Measurements from ENCODE around the gene AAGAB. TPM values are rescaled to one million over a fixed set of nuclear protein-coding genes. Genes with fewer than 3 reads are reported as not detected.
A peak's percentile ranks its signal among the peaks of the same experiment; 100 is the strongest.

AAGAB gene
- total and polyA plus RNA-seq, 7 experiments from 2014 or later = 19.5 to 47.8 (median 25.7) TPM

GRCh38 chr15:67208396-67208795 is 46.1 kb downstream of the AAGAB start:
- H3K4me3 Mint-ChIP-seq = no peak overlapping the region
- POLR2A ChIA-PET = no interaction called here
- H3K9me3 ChIP-seq (ENCODE audit: control insufficient read depth in 2 of 3, low read length in 3 of 3) = no peaks in the 10 kb centered on the region
- H3K27ac ChIP-seq (ENCODE audit: low read depth, low read length) = no peak overlapping the region
- H3K4me1 Mint-ChIP-seq = peaks cover 0 to 4% (median 0%) of the 10 kb centered on the region in 7 donors
- no peak overlapping the region for H3K27ac Mint-ChIP-seq
- H3K36me3 Mint-ChIP-seq = peaks cover 16 to 48% (median 30%) of the 10 kb centered on the region in 5 donors
- no peaks in the 10 kb centered on the region for H3K27me3 Mint-ChIP-seq
- H3K9me3 Mint-ChIP-seq = no peaks in the 10 kb centered on the region
- H3K36me3 ChIP-seq (ENCODE audit: control insufficient read depth in 2 of 3, insufficient read depth in 3 of 3, low read length in 3 of 3) = peaks cover 0 to 26% (median 9%) of the 10 kb centered on the region in 3 experiments
- H3K4me3 ChIP-seq (ENCODE audit: low read length) = no peak overlapping the region
- no peak for ATAC-seq
- no peak for DNase-seq
- CTCF ChIA-PET = no interaction called here
- H3K27me3 ChIP-seq (ENCODE audit: control insufficient read depth in 2 of 2, insufficient read depth in 2 of 2, low read length in 2 of 2) = no peaks in the 10 kb centered on the region
- intact Hi-C loops (cut with micrococcal nuclease) = no loop called here
- no peaks in the 10 kb centered on the region for H3K4me1 ChIP-seq (ENCODE audit: control insufficient read depth in 2 of 2, insufficient read depth in 2 of 2, low read length in 2 of 2)

- Histone ChIP-seq H3K27me3 (ENCODE audit: control insufficient read depth in 2 of 2, insufficient read depth in 2 of 2, low read length in 2 of 2) (no peaks in the 10 kb centered on the region), H3K4me3 (ENCODE audit: low read length) (no peak overlapping the region), H3K9me3 (ENCODE audit: control insufficient read depth in 2 of 3, low read length in 3 of 3) (no peaks in the 10 kb centered on the region), H3K4me1 (ENCODE audit: control insufficient read depth in 2 of 2, insufficient read depth in 2 of 2, low read length in 2 of 2) (no peaks in the 10 kb centered on the region), H3K36me3 (ENCODE audit: control insufficient read depth in 2 of 3, insufficient read depth in 3 of 3, low read length in 3 of 3) (peaks cover 0 to 33% (median 9%) of the 10 kb centered on the region in 3 experiments), H3K27ac (ENCODE audit: low read depth, low read length) (no peak overlapping the region)
- Mint-ChIP-seq H3K4me3 (no peak overlapping the region), H3K9me3 (no peaks in the 10 kb centered on the region), H3K27me3 (no peaks in the 10 kb centered on the region), H3K4me1 (peaks cover 0 to 4% (median 0%) of the 10 kb centered on the region in 7 donors), H3K36me3 (peaks cover 19 to 52% (median 31%) of the 10 kb centered on the region in 5 donors), H3K27ac (no peak overlapping the region)
- no peak for ATAC-seq
- POLR2A ChIA-PET = no interaction called here
- intact Hi-C loops (cut with micrococcal nuclease) = no loop called here
- CTCF ChIA-PET = no interaction called here
- DNase-seq = no peak
These were observed 46.8 kb downstream of the AAGAB start for GRCh38 chr15:67207555-67208207.

DNA sequence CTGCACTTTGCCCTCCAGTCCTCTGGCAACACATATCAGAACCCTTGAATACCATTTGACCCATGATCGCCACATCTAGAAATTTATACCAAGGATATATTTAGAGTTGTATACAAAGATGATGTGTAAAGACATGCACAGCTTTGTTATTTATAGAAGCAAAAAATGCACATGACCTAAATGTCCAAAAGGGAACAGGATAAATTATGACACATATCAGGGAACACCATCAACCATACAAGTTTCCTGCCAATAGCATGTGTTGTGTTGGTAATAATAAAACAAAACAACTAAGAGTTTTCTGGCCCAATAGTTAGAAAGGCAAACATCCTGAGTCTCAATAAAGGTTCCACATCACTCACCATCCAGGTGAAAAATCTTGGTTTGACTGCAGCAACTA is 51.5 kb downstream of the AAGAB start:
- H3K9me3 Mint-ChIP-seq = no peaks in the 10 kb centered on the region
- ChIA-PET POLR2A (interaction anchor here (0.7 to 0.9 kb wide), 2 partner anchors 18 to 21 kb away, joined by 3 to 4 read pairs; no protein-coding TSS in a partner anchor), CTCF (no interaction called here)
- H3K36me3 ChIP-seq (ENCODE audit: control insufficient read depth in 2 of 3, insufficient read depth in 3 of 3, low read length in 3 of 3) = peaks cover 0 to 36% (median 9%) of the 10 kb centered on the region in 3 experiments
- DNase-seq (no peak), ATAC-seq (no peak)
- H3K4me1 Mint-ChIP-seq = peaks cover 0 to 15% (median 8%) of the 10 kb centered on the region in 7 donors
- intact Hi-C loops (cut with micrococcal nuclease) = loop anchor here in 1 of 2 donors (5.0 kb wide), 1 partner anchor 49 kb away; the partner anchor contains the start of genes AAGAB and IQCH
- no peaks in the 10 kb centered on the region for H3K27me3 ChIP-seq (ENCODE audit: control insufficient read depth in 2 of 2, insufficient read depth in 2 of 2, low read length in 2 of 2)
- no peak overlapping the region for H3K4me3 ChIP-seq (ENCODE audit: low read length)
- H3K27ac ChIP-seq (ENCODE audit: low read depth, low read length) = no peak overlapping the region
- H3K9me3 ChIP-seq (ENCODE audit: control insufficient read depth in 2 of 3, low read length in 3 of 3) = no peaks in the 10 kb centered on the region
- H3K36me3 Mint-ChIP-seq = peaks cover 13 to 64% (median 33%) of the 10 kb centered on the region in 5 donors
- no peaks in the 10 kb centered on the region for H3K27me3 Mint-ChIP-seq
- H3K27ac Mint-ChIP-seq = no peak overlapping the region
- H3K4me3 Mint-ChIP-seq = no peak overlapping the region
- peaks cover 0 to 1% of the 10 kb centered on the region in 2 donors for H3K4me1 ChIP-seq (ENCODE audit: control insufficient read depth in 2 of 2, insufficient read depth in 2 of 2, low read length in 2 of 2)

DNA sequence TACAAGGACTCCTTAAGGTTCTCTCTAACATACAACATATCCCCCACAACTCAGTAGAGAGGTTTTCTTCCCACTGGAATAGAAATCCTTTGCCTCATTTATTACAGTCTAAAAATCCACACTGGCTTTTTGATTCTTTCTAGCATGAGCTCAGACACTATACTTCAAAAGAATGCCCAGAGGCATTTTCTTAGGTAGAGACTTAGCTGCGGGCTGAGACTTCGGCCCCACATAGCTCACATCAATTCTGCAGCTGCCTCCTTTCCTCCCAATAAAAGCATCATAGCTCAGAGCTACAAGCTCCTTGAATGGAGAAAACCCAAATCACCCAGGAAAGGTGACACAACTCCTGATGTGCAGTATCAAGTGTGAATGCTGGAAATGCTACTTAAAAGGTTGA is 52.4 kb downstream of the AAGAB start:
- Mint-ChIP-seq H3K4me1 (peaks cover 0 to 21% (median 11%) of the 10 kb centered on the region in 7 donors), H3K27ac (peak overlapping the region in 1 of 9 donors; percentile 25), H3K27me3 (no peaks in the 10 kb centered on the region), H3K4me3 (no peak overlapping the region), H3K9me3 (no peaks in the 10 kb centered on the region), H3K36me3 (peaks cover 13 to 65% (median 36%) of the 10 kb centered on the region in 5 donors)
- Histone ChIP-seq H3K9me3 (ENCODE audit: control insufficient read depth in 2 of 3, low read length in 3 of 3) (no peaks in the 10 kb centered on the region), H3K27me3 (ENCODE audit: control insufficient read depth in 2 of 2, insufficient read depth in 2 of 2, low read length in 2 of 2) (no peaks in the 10 kb centered on the region), H3K27ac (ENCODE audit: low read depth, low read length) (no peak overlapping the region), H3K36me3 (ENCODE audit: control insufficient read depth in 2 of 3, insufficient read depth in 3 of 3, low read length in 3 of 3) (peaks cover 0 to 36% (median 9%) of the 10 kb centered on the region in 3 experiments), H3K4me3 (ENCODE audit: low read length) (no peak overlapping the region), H3K4me1 (ENCODE audit: control insufficient read depth in 2 of 2, insufficient read depth in 2 of 2, low read length in 2 of 2) (peaks cover 0 to 4% of the 10 kb centered on the region in 2 donors)
- no peak for DNase-seq
- no peak for ATAC-seq
- ChIA-PET CTCF (no interaction called here), POLR2A (no interaction called here)
- intact Hi-C loops (cut with micrococcal nuclease) = loop anchor here in 1 of 2 donors (5.0 kb wide), 1 partner anchor 50 kb away; the partner anchor contains the start of genes AAGAB and IQCH

DNA sequence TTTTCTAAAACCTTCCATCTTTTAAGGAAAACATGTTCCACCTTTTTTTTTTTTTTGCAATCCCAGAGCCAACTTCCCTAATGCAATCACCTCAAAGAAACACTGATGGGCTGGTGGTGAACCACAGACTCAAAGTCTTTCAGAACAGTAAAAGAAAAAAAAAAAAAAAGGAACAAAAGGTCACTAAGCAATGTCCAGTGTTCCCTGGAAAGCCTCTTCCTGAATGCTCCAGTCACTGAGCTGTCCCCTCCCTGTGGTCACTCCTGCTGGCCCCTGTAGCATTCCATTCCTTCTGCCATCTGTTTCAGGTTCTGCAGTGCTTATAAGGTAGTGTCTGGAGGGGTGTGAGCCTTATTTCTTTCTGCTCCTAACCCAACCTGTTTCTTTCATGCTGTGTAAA is 53.3 kb downstream of the AAGAB start:
- intact Hi-C loops (cut with micrococcal nuclease) = loop anchor here in 1 of 2 donors (5.0 kb wide), 1 partner anchor 51 kb away; the partner anchor contains the start of genes AAGAB and IQCH
- H3K4me1 ChIP-seq (ENCODE audit: control insufficient read depth in 2 of 2, insufficient read depth in 2 of 2, low read length in 2 of 2) = peaks cover 0 to 4% of the 10 kb centered on the region in 2 donors
- ATAC-seq (no peak), DNase-seq (no peak)
- ChIA-PET CTCF (no interaction called here), POLR2A (interaction anchor here (0.7 kb wide), 1 partner anchor 34 kb away, joined by 3 read pairs; no protein-coding TSS in a partner anchor)
- peaks cover 0 to 36% (median 9%) of the 10 kb centered on the region in 3 experiments for H3K36me3 ChIP-seq (ENCODE audit: control insufficient read depth in 2 of 3, insufficient read depth in 3 of 3, low read length in 3 of 3)
- peaks cover 13 to 68% (median 41%) of the 10 kb centered on the region in 5 donors for H3K36me3 Mint-ChIP-seq
- no peak overlapping the region for H3K27ac ChIP-seq (ENCODE audit: low read depth, low read length)
- no peaks in the 10 kb centered on the region for H3K27me3 Mint-ChIP-seq
- no peaks in the 10 kb centered on the region for H3K9me3 Mint-ChIP-seq
- H3K27ac Mint-ChIP-seq = peak overlapping the region in 4 of 9 donors; percentile 25 to 75 (median 56)
- no peaks in the 10 kb centered on the region for H3K27me3 ChIP-seq (ENCODE audit: control insufficient read depth in 2 of 2, insufficient read depth in 2 of 2, low read length in 2 of 2)
- no peaks in the 10 kb centered on the region for H3K9me3 ChIP-seq (ENCODE audit: control insufficient read depth in 2 of 3, low read length in 3 of 3)
- H3K4me3 Mint-ChIP-seq = no peak overlapping the region
- peaks cover 5 to 28% (median 13%) of the 10 kb centered on the region in 7 donors for H3K4me1 Mint-ChIP-seq
- no peak overlapping the region for H3K4me3 ChIP-seq (ENCODE audit: low read length)

DNA sequence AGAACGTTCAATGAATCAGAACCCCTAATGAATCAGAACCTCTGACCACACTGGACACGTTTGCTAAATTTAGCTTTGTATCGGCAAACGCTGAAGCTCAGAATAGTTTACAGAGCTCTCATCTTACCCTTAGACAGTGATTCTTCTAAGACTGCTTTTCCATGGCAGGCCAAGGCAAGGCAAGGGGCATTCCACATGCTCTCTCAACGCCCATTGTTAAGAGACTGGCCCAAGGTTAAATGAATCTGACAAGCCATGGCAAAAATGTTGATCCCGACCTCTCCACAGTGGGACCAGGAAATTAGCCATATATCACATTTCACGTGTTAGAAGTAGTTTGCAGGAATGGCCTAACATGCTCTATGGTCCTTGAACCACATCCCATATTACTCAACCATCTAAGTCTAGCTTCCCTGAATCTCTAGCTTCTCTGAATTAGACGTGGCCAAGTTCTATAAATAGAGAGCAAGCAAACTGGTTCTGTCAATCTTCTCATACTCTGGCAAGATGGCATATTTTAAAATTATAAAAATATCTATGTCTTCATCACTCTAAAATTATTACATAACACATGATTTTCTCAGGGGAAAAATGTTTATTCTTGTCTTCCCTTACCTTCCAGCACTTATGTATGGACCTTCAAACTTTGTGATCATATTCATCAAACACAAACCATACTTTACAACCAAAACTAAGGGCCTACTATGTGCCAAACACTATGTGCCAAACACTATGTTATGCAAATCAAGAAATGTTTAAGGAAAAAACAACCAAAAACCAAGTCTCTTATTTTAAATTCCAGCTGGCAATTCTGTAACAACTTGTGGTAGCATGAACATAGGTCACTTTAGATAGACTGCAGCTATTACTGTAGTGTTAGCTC is 54.3 kb downstream of the AAGAB start:
- Histone ChIP-seq H3K9me3 (ENCODE audit: control insufficient read depth in 2 of 3, low read length in 3 of 3) (no peaks in the 10 kb centered on the region), H3K4me3 (ENCODE audit: low read length) (no peak overlapping the region), H3K27me3 (ENCODE audit: control insufficient read depth in 2 of 2, insufficient read depth in 2 of 2, low read length in 2 of 2) (no peaks in the 10 kb centered on the region), H3K27ac (ENCODE audit: low read depth, low read length) (no peak overlapping the region), H3K36me3 (ENCODE audit: control insufficient read depth in 2 of 3, insufficient read depth in 3 of 3, low read length in 3 of 3) (peaks cover 0 to 31% (median 9%) of the 10 kb centered on the region in 3 experiments), H3K4me1 (ENCODE audit: control insufficient read depth in 2 of 2, insufficient read depth in 2 of 2, low read length in 2 of 2) (peaks cover 0 to 4% of the 10 kb centered on the region in 2 donors)
- ATAC-seq (no peak), DNase-seq (no peak)
- H3K36me3 Mint-ChIP-seq = peaks cover 8 to 65% (median 39%) of the 10 kb centered on the region in 5 donors
- ChIA-PET POLR2A (interaction anchor here (0.7 kb wide), 1 partner anchor 33 kb away, joined by 3 read pairs; no protein-coding TSS in a partner anchor), CTCF (no interaction called here)
- no peaks in the 10 kb centered on the region for H3K27me3 Mint-ChIP-seq
- H3K4me1 Mint-ChIP-seq = peaks cover 5 to 31% (median 13%) of the 10 kb centered on the region in 7 donors
- intact Hi-C loops (cut with micrococcal nuclease) = loop anchor here in 1 of 2 donors (5.0 kb wide), 1 partner anchor 52 kb away; the partner anchor contains the start of genes AAGAB and IQCH
- no peak overlapping the region for H3K4me3 Mint-ChIP-seq
- H3K27ac Mint-ChIP-seq = peak overlapping the region in 4 of 9 donors; percentile 6 to 48 (median 10)
- no peaks in the 10 kb centered on the region for H3K9me3 Mint-ChIP-seq

Data from naive thymus-derived CD4-positive, alpha-beta T cell (primary cell).